Transverse colon (tissue), 4 donors: ENCODE data around the gene GALNT18. TPM values are rescaled to one million over a fixed set of nuclear protein-coding genes. Genes with fewer than 3 reads are reported as not detected.

ENCODE experiments used
- DNase-seq: peaks from one replicate; pipeline ENCODE4 v3.0.0-alpha.2; 2019
- H3K27ac ChIP-seq, 4 donors: fragments of 200-600 bp; sonication (generic); 2 replicates each; pipeline ENCODE4 v1.5.1; 2016 to 2018; ENCODE audit warnings: inconsistent platforms in 4 of 4
- H3K27me3 ChIP-seq: fragments of 200-600 bp; sonication (generic); 2 replicates; pipeline ENCODE4 v1.5.1; 2017; ENCODE audit warnings: inconsistent platforms
- H3K36me3 ChIP-seq, 4 donors: fragments of 200-600 bp; sonication (generic); 2 replicates each; pipeline ENCODE4 v1.5.1; 2017 to 2019; ENCODE audit warnings: inconsistent platforms in 4 of 4
- H3K4me1 ChIP-seq, 4 donors: fragments of 200-600 bp; sonication (generic); 2 replicates each; pipeline ENCODE4 v1.5.1; 2017 to 2020; ENCODE audit warnings: inconsistent platforms in 4 of 4
- H3K4me3 ChIP-seq, 4 donors: fragments of 200-600 bp; sonication (generic); 1 replicate in 1 of 4; 2 replicates in 3 of 4; pipeline versions ENCODE4 v1.5.1 to v1.6.1; 2017 to 2019; ENCODE audit warnings: inconsistent platforms in 4 of 4
- H3K9me3 ChIP-seq, 2 donors: fragments of 200-600 bp; sonication (generic); 2 replicates each; pipeline ENCODE4 v1.5.1; 2017 to 2019; ENCODE audit warnings: inconsistent platforms in 2 of 2
- EP300 ChIP-seq: sonication (generic); formaldehyde crosslinking; IDR thresholded peaks from one replicate; pipeline ENCODE4 v1.6.1; 2017; ENCODE audit warnings: antibody characterized with exemption, low read depth
- POLR2A ChIP-seq: fragments of 450-650 bp; IDR thresholded peaks from one replicate; pipeline ENCODE4 v1.6.1; 2016; ENCODE audit warnings: antibody characterized with exemption, mild to moderate bottlenecking, moderate library complexity
- POLR2AphosphoS5 ChIP-seq, 3 donors: sonication (generic); formaldehyde crosslinking; IDR thresholded peaks; one replicate each; pipeline ENCODE4 v1.6.1; 2016; ENCODE audit warnings: antibody characterized with exemption in 3 of 3
- WGBS, 2 donors: methylation state at CpG; one replicate each; pipeline ENCODE4 v1.1.5; 2018; ENCODE audit warnings: low coverage in 1 of 2; 5-methylcytosine and 5-hydroxymethylcytosine counted together
- in situ Hi-C, 4 donors: fragments of 200-750 bp; cut with MboI; loops; one replicate each; pipeline versions ENCODE4 v1.15.0 to v1.15.1; 2017; ENCODE audit warnings: low sequenced_read_pairs in 3 of 4, low pct_ligation_motif_present in 1 of 4, low pct_unique_long_range_greater_than_20kb in 1 of 4
- intact Hi-C: fragments of 100-400 bp; cut with DNase I; formaldehyde crosslinking; loops from one replicate; pipeline ENCODE4 v1.15.1; 2023; ENCODE audit warnings: low total_unique reads
- total RNA-seq, 4 donors: library from RNA; depleted of rRNA; stranded (reverse); fragments of >200 nt; gene quantifications; one replicate each; pipeline ENCODE4 v1.1.0, GENCODE V29; 2016
- TF ChIP-seq, protein P1 (sequence below), 5 experiments: fragments of 200-600 bp in 3 of 5; fragments of 450-650 bp in 2 of 5; sonication (generic) in 3 of 5; IDR thresholded peaks; 1 replicate in 2 of 5; 2 replicates in 3 of 5; pipeline ENCODE4 v1.5.1; 2016 to 2017; ENCODE audit warnings: antibody characterized with exemption in 5 of 5, inconsistent platforms in 3 of 5, mild to moderate bottlenecking in 2 of 5, moderate library complexity in 1 of 5

GALNT18 gene
- total RNA-seq, 4 donors from 2014 or later = 5.6 to 22.1 (median 8.4) TPM

GRCh38 chr11:11444804-11445131 lies 177.0 kb downstream of the GALNT18 start:
- WGBS, 2 donors = 54 to 67% methylated on average over 2 to 5 of the region's 5 CpGs
- in situ Hi-C loops = no loop called here
- H3K27ac ChIP-seq = peak overlapping the region in 2 of 4 donors; percentile 35 to 39

GRCh38 chr11:11444027-11444803 lies 177.6 kb downstream of the GALNT18 start:
- H3K9me3 ChIP-seq = no peaks in the 10 kb centered on the region
- TF ChIP-seq, protein P1, sequence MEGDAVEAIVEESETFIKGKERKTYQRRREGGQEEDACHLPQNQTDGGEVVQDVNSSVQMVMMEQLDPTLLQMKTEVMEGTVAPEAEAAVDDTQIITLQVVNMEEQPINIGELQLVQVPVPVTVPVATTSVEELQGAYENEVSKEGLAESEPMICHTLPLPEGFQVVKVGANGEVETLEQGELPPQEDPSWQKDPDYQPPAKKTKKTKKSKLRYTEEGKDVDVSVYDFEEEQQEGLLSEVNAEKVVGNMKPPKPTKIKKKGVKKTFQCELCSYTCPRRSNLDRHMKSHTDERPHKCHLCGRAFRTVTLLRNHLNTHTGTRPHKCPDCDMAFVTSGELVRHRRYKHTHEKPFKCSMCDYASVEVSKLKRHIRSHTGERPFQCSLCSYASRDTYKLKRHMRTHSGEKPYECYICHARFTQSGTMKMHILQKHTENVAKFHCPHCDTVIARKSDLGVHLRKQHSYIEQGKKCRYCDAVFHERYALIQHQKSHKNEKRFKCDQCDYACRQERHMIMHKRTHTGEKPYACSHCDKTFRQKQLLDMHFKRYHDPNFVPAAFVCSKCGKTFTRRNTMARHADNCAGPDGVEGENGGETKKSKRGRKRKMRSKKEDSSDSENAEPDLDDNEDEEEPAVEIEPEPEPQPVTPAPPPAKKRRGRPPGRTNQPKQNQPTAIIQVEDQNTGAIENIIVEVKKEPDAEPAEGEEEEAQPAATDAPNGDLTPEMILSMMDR (IDR thresholded peaks at IDR 0.05) = no peak
- TF ChIP-seq EP300 = no peak
- TF ChIP-seq POLR2AphosphoS5 (IDR thresholded peaks at IDR 0.05) = no peak
- TF ChIP-seq POLR2A = no peak
- intact Hi-C loops (no loop called here), in situ Hi-C loops (no loop called here)
- H3K27ac ChIP-seq = peak overlapping the region in 2 of 4 donors; percentile 35 to 39
- DNase-seq = no peak
- 85% methylated on average over 13 of the region's 13 CpGs; no CpG with 5 or more reads in 1 of the 2 donors for WGBS, 2 donors
- no peak overlapping the region for H3K4me3 ChIP-seq
- H3K4me1 ChIP-seq = peaks cover 0 to 11% (median 2%) of the 10 kb centered on the region in 4 donors
- H3K36me3 ChIP-seq = no peaks in the 10 kb centered on the region
- no peaks in the 10 kb centered on the region for H3K27me3 ChIP-seq

More at GRCh38 chr11:11444804-11445131, 177.0 kb downstream of the GALNT18 start:
- Histone ChIP-seq H3K36me3 (no peaks in the 10 kb centered on the region), H3K4me1 (peaks cover 0 to 11% (median 2%) of the 10 kb centered on the region in 4 donors), H3K27me3 (no peaks in the 10 kb centered on the region), H3K9me3 (no peaks in the 10 kb centered on the region), H3K4me3 (no peak overlapping the region)
- intact Hi-C loops = no loop called here
- DNase-seq = no peak
- no peak for TF ChIP-seq EP300

- TF ChIP-seq, protein P1 (IDR thresholded peaks at IDR 0.05) = no peak
- TF ChIP-seq EP300 (no peak), POLR2AphosphoS5 (IDR thresholded peaks at IDR 0.05) (no peak)
- Histone ChIP-seq H3K27me3 (no peaks in the 10 kb centered on the region), H3K36me3 (no peaks in the 10 kb centered on the region), H3K9me3 (no peaks in the 10 kb centered on the region), H3K4me1 (peaks cover 0 to 11% (median 2%) of the 10 kb centered on the region in 4 donors), H3K27ac (no peak overlapping the region), H3K4me3 (no peak overlapping the region)
- WGBS, 2 donors = 85% methylated on average over 5 of the region's 5 CpGs; no CpG with 5 or more reads in 1 of the 2 donors
- in situ Hi-C loops = no loop called here
- intact Hi-C loops = no loop called here
- no peak for DNase-seq
These were observed 179.0 kb downstream of the GALNT18 start for GRCh38 chr11:11442791-11443190.

- in situ Hi-C loops (no loop called here), intact Hi-C loops (no loop called here)
- H3K4me3 ChIP-seq = no peak overlapping the region
- WGBS, 2 donors = 93 to 100% methylated on average over 1 to 7 of the region's 7 CpGs
- H3K4me1 ChIP-seq = peaks cover 0 to 11% (median 2%) of the 10 kb centered on the region in 4 donors
- no peaks in the 10 kb centered on the region for H3K9me3 ChIP-seq
- no peak overlapping the region for H3K27ac ChIP-seq
- no peaks in the 10 kb centered on the region for H3K36me3 ChIP-seq
- DNase-seq = no peak
- no peaks in the 10 kb centered on the region for H3K27me3 ChIP-seq
- TF ChIP-seq EP300 (no peak), POLR2AphosphoS5 (IDR thresholded peaks at IDR 0.05) (no peak), POLR2A (no peak)
- TF ChIP-seq, protein P1 (IDR thresholded peaks at IDR 0.05) = no peak
These were observed 180.3 kb downstream of the GALNT18 start for GRCh38 chr11:11441516-11441915.
